Keratinocyte (primary cell): ENCODE results near the gene GPC3. TPM values are rescaled to one million over a fixed set of nuclear protein-coding genes. Genes with fewer than 3 reads are reported as not detected.
A peak's percentile ranks its signal among the peaks of the same experiment; 100 is the strongest.

Experiments
- DNase-seq: peaks from one replicate; pipeline ENCODE4 v3.0.0-alpha.2; 2011; ENCODE audit warnings: low read depth, missing footprints, low spot score
- FAIRE-seq: peaks from 2 replicates; lab custom pipeline; 2011; peaks lifted over from hg19 to GRCh38; lab: Jason Lieb, UNC
- H2AFZ ChIP-seq: 2 replicates; pipeline ENCODE4 v1.6.0; 2012; ENCODE audit warnings: low read length, control low read depth, inconsistent platforms; ENCODE audit not compliant: control insufficient read depth
- H3K27ac ChIP-seq: 2 replicates; pipeline ENCODE4 v1.5.1; 2011; ENCODE audit warnings: low read length; ENCODE audit not compliant: control insufficient read depth, insufficient read depth
- H3K27me3 ChIP-seq: 3 replicates; pipeline ENCODE4 v1.6.0; 2011; ENCODE audit warnings: low read length; ENCODE audit not compliant: control insufficient read depth, insufficient read depth; ENCODE audit errors: extremely low read depth
- H3K36me3 ChIP-seq, 2 experiments: 2 replicates in 1 of 2; 3 replicates in 1 of 2; pipeline ENCODE4 v1.5.1; 2011; ENCODE audit warnings: low read length in 2 of 2, mild to moderate bottlenecking in 1 of 2; ENCODE audit not compliant: control insufficient read depth in 2 of 2, insufficient read depth in 2 of 2; ENCODE audit errors: extremely low read depth in 1 of 2
- H3K4me1 ChIP-seq: 3 replicates; pipeline ENCODE4 v1.5.1; 2011; ENCODE audit warnings: low read length; ENCODE audit not compliant: control insufficient read depth, insufficient read depth; ENCODE audit errors: extremely low read depth
- H3K4me2 ChIP-seq: 3 replicates; pipeline ENCODE4 v1.6.0; 2011; ENCODE audit warnings: low read depth, low read length; ENCODE audit not compliant: control insufficient read depth, insufficient read depth; ENCODE audit errors: extremely low read depth
- H3K4me3 ChIP-seq, 3 experiments: fragments of 200-600 bp in 1 of 3; sonication (generic) in 1 of 3; 2 replicates in 2 of 3; 3 replicates in 1 of 3; pipeline ENCODE4 v1.5.1; 2011 to 2016; ENCODE audit warnings: low read length in 3 of 3, mild to moderate bottlenecking in 3 of 3, control low read depth in 2 of 3, inconsistent platforms in 1 of 3, low read depth in 1 of 3, mixed read lengths in 1 of 3, mixed run types in 1 of 3, moderate library complexity in 1 of 3; ENCODE audit not compliant: control insufficient read depth in 2 of 3, insufficient read depth in 2 of 3; ENCODE audit errors: extremely low read depth in 1 of 3
- H3K79me2 ChIP-seq: 2 replicates; pipeline ENCODE4 v1.6.0; 2012; ENCODE audit warnings: low read length; ENCODE audit not compliant: control insufficient read depth, insufficient read depth
- H3K9ac ChIP-seq: 3 replicates; pipeline ENCODE4 v1.6.0; 2011; ENCODE audit warnings: low read length; ENCODE audit not compliant: control insufficient read depth, insufficient read depth; ENCODE audit errors: extremely low read depth
- H3K9me1 ChIP-seq: 3 replicates; pipeline ENCODE4 v1.6.0; 2011; ENCODE audit warnings: low read length; ENCODE audit not compliant: control insufficient read depth, insufficient read depth; ENCODE audit errors: extremely low read depth
- H3K9me3 ChIP-seq: 2 replicates; pipeline ENCODE4 v1.5.1; 2012; ENCODE audit warnings: low read depth, low read length; ENCODE audit not compliant: control insufficient read depth
- H4K20me1 ChIP-seq: 3 replicates; pipeline ENCODE4 v1.6.0; 2011; ENCODE audit warnings: low read length; ENCODE audit not compliant: control insufficient read depth, insufficient read depth; ENCODE audit errors: extremely low read depth
- EZH2 ChIP-seq: IDR thresholded peaks from one replicate; pipeline ENCODE4 v1.6.1; 2012; ENCODE audit warnings: inconsistent platforms, mild to moderate bottlenecking, low read length, moderate library complexity
- dilution Hi-C: fragments of 300-500 bp; cut with MboI; formaldehyde crosslinking; loops from one replicate; pipeline ENCODE4 v1.7.0; 2020; ENCODE audit warnings: low sequenced_read_pairs; ENCODE audit not compliant: extremely low pct_ligation_motif_present
- polyA plus RNA-seq, 5 experiments: library from polyadenylated mRNA; depleted of rRNA in 3 of 5; stranded (reverse) in 3 of 5; stranded (forward) in 1 of 5; unstranded in 1 of 5; fragments of >200 nt; gene quantifications; 1 replicate in 1 of 5; 2 replicates in 3 of 5; 3 replicates in 1 of 5; pipeline versions ENCODE4 v1.2.1 to v1.2.3, GENCODE V29; 2011 to 2012; ENCODE audit warnings: missing spikeins in 2 of 5, low read depth in 1 of 5, low replicate concordance in 1 of 5
- TF ChIP-seq, protein P1 (sequence below), 3 experiments: IDR thresholded peaks in 1 of 3; conservative IDR thresholded peaks in 1 of 3; optimal IDR thresholded peaks in 1 of 3; 2 replicates in 2 of 3; 3 replicates in 1 of 3; pipeline versions ENCODE3 to v1.5.1; 2011; ENCODE audit warnings: low read length in 3 of 3, mild to moderate bottlenecking in 3 of 3, moderate library complexity in 2 of 3, control low read depth in 1 of 3, inconsistent platforms in 1 of 3; ENCODE audit not compliant: insufficient read depth in 2 of 3; ENCODE audit errors: extremely low read depth in 1 of 3

The GPC3 gene
- polyA plus RNA-seq, 1 donor (not counting 4 experiments of a cell fraction or from before 2014, with no cell fraction given), result 0.03 TPM

DNA sequence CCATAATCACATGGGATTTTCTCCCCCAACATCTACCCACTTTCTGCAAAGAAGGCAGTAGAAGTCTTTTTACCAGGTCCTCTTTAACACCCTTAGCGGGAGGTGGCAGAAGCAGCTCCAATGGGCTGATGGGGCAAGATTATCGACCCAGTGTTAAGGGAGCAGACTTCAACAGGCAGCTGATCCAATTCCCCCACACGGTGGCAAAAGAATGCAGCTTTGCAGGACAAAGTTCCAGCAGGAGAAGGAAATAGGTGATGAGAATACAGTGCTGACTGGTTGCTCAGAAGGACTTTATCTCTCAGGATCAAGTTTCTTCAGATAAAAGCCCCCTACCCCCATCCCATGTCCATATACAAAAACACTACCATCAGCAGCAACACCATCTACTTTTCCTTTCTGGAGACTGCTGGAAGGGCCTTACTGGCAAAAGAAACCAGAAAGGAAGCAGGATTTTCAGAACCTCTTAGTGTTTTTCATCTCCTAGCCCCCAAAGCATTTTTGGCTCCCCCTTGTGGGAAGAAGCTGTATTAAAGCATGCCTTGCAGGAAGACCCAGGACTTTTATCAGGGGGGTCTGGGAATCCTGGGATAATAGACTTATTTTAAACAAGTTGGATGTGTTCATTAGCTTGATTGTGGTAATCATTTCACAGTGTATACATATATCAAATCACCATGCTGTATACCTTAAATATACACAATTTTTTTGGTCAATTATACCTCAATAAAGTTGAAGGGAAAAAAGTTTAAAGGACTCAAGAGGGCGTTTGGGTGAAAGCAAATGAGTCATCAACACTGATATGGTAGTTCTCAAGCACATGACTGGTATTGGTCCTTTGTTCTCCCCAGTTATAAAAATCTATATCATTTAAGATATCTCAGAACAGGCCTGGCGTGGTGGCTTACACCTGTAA is 146.4 kb downstream of the GPC3 start:
- no peak for FAIRE-seq
- H3K4me3 ChIP-seq, result no peak overlapping the region
- H3K36me3 ChIP-seq, result no peaks in the 10 kb centered on the region
- no peak for DNase-seq
- no peaks in the 10 kb centered on the region for H4K20me1 ChIP-seq
- dilution Hi-C loops, result no loop called here
- H2AFZ ChIP-seq, result no peak overlapping the region
- H3K27ac ChIP-seq, result no peak overlapping the region
- no peaks in the 10 kb centered on the region for H3K27me3 ChIP-seq
- H3K9ac ChIP-seq, result no peak overlapping the region
- H3K4me1 ChIP-seq, result no peaks in the 10 kb centered on the region
- H3K9me1 ChIP-seq, result no peaks in the 10 kb centered on the region
- H3K4me2 ChIP-seq, result no peak overlapping the region
- no peaks in the 10 kb centered on the region for H3K79me2 ChIP-seq
- TF ChIP-seq, protein P1, sequence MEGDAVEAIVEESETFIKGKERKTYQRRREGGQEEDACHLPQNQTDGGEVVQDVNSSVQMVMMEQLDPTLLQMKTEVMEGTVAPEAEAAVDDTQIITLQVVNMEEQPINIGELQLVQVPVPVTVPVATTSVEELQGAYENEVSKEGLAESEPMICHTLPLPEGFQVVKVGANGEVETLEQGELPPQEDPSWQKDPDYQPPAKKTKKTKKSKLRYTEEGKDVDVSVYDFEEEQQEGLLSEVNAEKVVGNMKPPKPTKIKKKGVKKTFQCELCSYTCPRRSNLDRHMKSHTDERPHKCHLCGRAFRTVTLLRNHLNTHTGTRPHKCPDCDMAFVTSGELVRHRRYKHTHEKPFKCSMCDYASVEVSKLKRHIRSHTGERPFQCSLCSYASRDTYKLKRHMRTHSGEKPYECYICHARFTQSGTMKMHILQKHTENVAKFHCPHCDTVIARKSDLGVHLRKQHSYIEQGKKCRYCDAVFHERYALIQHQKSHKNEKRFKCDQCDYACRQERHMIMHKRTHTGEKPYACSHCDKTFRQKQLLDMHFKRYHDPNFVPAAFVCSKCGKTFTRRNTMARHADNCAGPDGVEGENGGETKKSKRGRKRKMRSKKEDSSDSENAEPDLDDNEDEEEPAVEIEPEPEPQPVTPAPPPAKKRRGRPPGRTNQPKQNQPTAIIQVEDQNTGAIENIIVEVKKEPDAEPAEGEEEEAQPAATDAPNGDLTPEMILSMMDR (optimal IDR thresholded peaks at IDR 0.05 in 1 of 3, IDR thresholded peaks at IDR 0.05 in 1 of 3, conservative IDR thresholded peaks at IDR 0.05 in 1 of 3; ENCODE audit: extremely low read depth in 1 of 3, insufficient read depth in 2 of 3, low read length in 3 of 3), result peak; percentile 46 to 51 (median 51)
- TF ChIP-seq EZH2, result no peak
- H3K9me3 ChIP-seq, result no peaks in the 10 kb centered on the region

DNA sequence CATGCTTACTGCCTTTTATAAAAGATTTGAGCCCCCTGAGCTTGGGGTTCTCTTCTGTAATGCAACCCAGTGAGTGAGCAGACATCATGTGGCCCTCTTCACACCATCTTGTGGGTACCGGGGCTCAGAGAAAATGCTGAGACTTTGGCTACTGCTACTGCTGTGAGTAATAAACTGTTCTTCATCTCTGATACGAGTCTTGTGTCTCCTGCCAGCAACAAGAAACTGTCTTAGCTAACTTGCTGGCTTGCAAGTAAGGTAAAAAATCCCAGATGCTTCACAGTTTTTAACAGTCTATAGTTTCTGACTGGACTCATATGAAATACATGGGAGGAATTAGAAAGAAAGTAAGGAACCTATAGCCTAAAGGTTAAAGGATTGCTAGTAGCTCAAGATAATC is 148.3 kb downstream of the GPC3 start:
- Histone ChIP-seq H3K9me1 (no peaks in the 10 kb centered on the region), H3K36me3 (no peaks in the 10 kb centered on the region), H3K9ac (no peak overlapping the region), H3K4me1 (no peaks in the 10 kb centered on the region), H3K79me2 (no peaks in the 10 kb centered on the region), H4K20me1 (no peaks in the 10 kb centered on the region), H2AFZ (no peak overlapping the region), H3K9me3 (no peaks in the 10 kb centered on the region), H3K4me3 (no peak overlapping the region), H3K4me2 (no peak overlapping the region), H3K27ac (no peak overlapping the region), H3K27me3 (no peaks in the 10 kb centered on the region)
- TF ChIP-seq EZH2, result no peak
- TF ChIP-seq, protein P1 (optimal IDR thresholded peaks at IDR 0.05 in 1 of 3, IDR thresholded peaks at IDR 0.05 in 1 of 3, conservative IDR thresholded peaks at IDR 0.05 in 1 of 3; ENCODE audit: extremely low read depth in 1 of 3, insufficient read depth in 2 of 3, low read length in 3 of 3), result no peak
- FAIRE-seq (no peak), DNase-seq (no peak)
- dilution Hi-C loops, result no loop called here
